Activated T-cell treated with anti-CD3 and anti-CD28 coated beads, Interleukin-2, amount 50 U/mL, for 72 hours (primary cell): ENCODE data around the gene RGS6. TPM values are rescaled to one million over a fixed set of nuclear protein-coding genes. Genes with fewer than 3 reads are reported as not detected.

Experiments
- ATAC-seq, 2 donors: fragments of 150-1000 bp; cut with Tn5 transposase; replicated peaks in 1 of 2; 2 replicates each; pipeline ENCODE4 v1.10.0; 2021; ENCODE audit warnings: moderate library complexity in 2 of 2, mild to moderate bottlenecking in 1 of 2
- DNase-seq, 2 donors: peaks; one replicate each; pipeline ENCODE4 v3.0.0; 2021 to 2022; ENCODE audit warnings: mixed read lengths in 1 of 2
- H3K27ac Mint-ChIP-seq: one replicate; pipeline ENCODE4 v1.8.0; 2022; ENCODE audit warnings: mild to moderate bottlenecking, moderate library complexity, mixed read lengths
- H3K27me3 Mint-ChIP-seq: one replicate; pipeline ENCODE4 v1.8.0; 2022; ENCODE audit warnings: low read depth, mixed read lengths
- H3K36me3 Mint-ChIP-seq, 2 donors: one replicate each; pipeline ENCODE4 v1.8.0; 2022; ENCODE audit warnings: mixed read lengths in 2 of 2, mild to moderate bottlenecking in 1 of 2; ENCODE audit not compliant: insufficient read depth in 2 of 2
- H3K4me1 Mint-ChIP-seq: one replicate; pipeline ENCODE4 v1.8.0; 2022; ENCODE audit warnings: low read depth, mixed read lengths
- H3K4me3 Mint-ChIP-seq, 2 donors: one replicate each; pipeline ENCODE4 v1.8.0; 2022; ENCODE audit warnings: mild to moderate bottlenecking in 2 of 2, mixed read lengths in 2 of 2, moderate library complexity in 2 of 2
- H3K9me3 Mint-ChIP-seq, 2 donors: one replicate each; pipeline ENCODE4 v1.8.0; 2022; ENCODE audit warnings: mixed read lengths in 2 of 2
- total RNA-seq, 2 donors: library from RNA; stranded (reverse); gene quantifications; one replicate each; pipeline ENCODE4 v1.2.3, GENCODE V29; 2022

RGS6 gene
- total RNA-seq, 2 donors from 2014 or later, result 2.2 to 2.5 TPM

DNA sequence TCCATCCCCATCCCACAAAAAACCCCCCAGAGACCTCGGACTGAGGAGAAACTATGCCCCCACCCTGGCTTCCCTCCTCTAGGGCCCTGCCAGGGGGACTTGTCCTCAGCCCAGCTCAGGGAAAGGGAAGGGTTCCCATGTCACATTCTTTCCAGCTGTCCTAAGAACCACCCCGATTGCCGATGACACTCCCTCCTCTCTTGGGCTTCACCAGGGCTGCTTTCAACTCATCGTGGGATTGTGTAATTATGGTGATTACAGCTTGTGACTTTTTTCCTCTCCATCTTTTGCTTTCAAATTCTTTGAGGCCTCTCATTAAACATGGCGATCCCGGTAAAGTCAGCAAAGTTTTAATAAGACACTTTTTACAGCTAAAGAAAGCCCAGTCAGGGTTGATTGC is 617.6 kb downstream of the RGS6 start:
- H3K27ac Mint-ChIP-seq, result no peak overlapping the region
- no peak for DNase-seq
- H3K4me3 Mint-ChIP-seq, result no peak overlapping the region
- no peaks in the 10 kb centered on the region for H3K36me3 Mint-ChIP-seq
- H3K9me3 Mint-ChIP-seq, result no peaks in the 10 kb centered on the region
- no peak for ATAC-seq
- no peaks in the 10 kb centered on the region for H3K4me1 Mint-ChIP-seq
- H3K27me3 Mint-ChIP-seq, result peaks cover 5% of the 10 kb centered on the region

DNA sequence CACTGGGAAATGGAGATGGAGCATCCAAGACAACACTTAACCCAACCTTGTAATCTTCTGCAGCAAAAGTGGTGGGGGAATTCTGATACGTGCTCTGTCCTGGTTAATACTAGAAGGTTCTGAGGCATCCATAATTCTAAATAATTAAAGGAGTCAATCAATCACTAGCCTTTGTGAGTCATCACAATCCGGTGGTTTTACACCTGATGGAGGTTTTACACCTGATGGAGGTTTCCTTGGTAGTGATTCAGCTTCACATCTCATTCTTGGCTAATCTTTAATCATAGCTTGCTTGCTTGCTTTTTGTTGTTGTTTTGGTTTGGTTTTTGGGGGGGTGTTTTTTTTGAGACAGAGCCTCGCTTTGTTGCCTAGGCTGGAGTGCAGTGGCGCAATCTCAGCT is 618.3 kb downstream of the RGS6 start:
- Mint-ChIP-seq H3K27me3 (peaks cover 4% of the 10 kb centered on the region), H3K4me3 (no peak overlapping the region), H3K4me1 (no peaks in the 10 kb centered on the region), H3K36me3 (no peaks in the 10 kb centered on the region), H3K27ac (no peak overlapping the region), H3K9me3 (no peaks in the 10 kb centered on the region)
- no peak for ATAC-seq
- DNase-seq, result no peak

DNA sequence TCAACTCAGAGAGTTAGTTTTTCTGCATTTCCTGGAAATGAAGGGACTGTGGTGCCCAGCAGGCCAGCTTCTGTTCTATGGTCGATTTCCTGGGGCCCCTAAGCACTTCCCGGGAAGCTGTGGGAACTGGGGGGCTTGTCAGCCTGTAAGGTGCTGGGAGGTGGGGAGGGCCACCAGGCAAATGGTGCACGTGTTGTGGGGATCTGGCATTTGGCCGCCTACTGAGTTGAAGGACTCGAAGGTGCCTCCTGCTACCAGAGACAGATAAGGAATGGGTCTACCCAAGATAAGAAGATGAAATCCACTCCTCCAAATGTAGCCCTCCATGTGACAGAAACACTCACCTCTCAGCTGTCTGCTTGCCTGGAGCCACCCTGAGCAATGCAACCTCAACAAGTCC is 620.0 kb downstream of the RGS6 start:
- H3K36me3 Mint-ChIP-seq, result no peaks in the 10 kb centered on the region

DNA sequence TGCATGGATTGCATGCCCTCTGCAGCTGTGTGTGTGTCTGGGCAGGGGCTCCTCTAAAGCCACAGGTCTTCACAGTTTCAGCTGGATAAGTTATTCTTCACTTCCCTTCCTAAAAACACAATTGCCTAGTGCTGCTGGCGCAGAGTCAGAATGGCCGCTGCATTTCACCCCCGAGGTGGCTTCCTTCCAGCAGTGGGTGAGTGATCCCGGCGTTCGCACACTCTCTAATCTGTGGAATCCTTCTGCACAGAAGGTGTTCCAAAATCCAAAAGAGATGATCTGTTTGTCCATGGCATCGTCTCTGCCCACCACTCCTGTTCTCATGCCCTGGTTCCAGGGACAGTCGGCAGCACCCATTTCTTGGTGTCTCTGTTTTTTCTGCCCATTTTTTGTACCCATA is 620.9 kb downstream of the RGS6 start:
- no peaks in the 10 kb centered on the region for H3K4me1 Mint-ChIP-seq
- H3K9me3 Mint-ChIP-seq, result no peaks in the 10 kb centered on the region
- no peaks in the 10 kb centered on the region for H3K36me3 Mint-ChIP-seq
- H3K4me3 Mint-ChIP-seq, result no peak overlapping the region
- H3K27me3 Mint-ChIP-seq, result peaks cover 4% of the 10 kb centered on the region
- DNase-seq (no peak), ATAC-seq (no peak)
- no peak overlapping the region for H3K27ac Mint-ChIP-seq

More for the DNA sequence above, 620.0 kb downstream of the RGS6 start:
- ATAC-seq (no peak), DNase-seq (no peak)
- no peaks in the 10 kb centered on the region for H3K4me1 Mint-ChIP-seq
- H3K27ac Mint-ChIP-seq, result no peak overlapping the region
- H3K27me3 Mint-ChIP-seq, result peaks cover 4% of the 10 kb centered on the region
- H3K9me3 Mint-ChIP-seq, result no peaks in the 10 kb centered on the region
- H3K4me3 Mint-ChIP-seq, result no peak overlapping the region

DNA sequence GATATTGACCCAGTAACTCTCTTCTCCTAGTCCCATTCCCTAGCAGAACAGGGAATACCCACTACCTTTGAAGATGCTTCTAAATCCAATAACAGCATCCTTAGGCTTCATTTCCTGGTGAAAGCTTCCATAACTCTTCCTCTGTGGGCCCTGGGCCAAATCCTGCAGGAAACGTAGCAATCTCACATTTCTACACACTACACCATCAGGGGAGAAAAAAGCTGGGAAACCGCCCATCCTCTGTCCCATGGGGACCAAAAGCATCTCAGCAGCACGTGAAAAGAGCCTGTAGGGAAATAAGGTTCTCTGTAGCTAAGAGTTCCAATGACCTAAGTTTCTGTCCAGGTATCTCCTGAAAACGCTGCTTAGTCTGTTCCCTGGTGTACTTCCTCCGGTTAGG is 621.4 kb downstream of the RGS6 start:
- Mint-ChIP-seq H3K27ac (no peak overlapping the region), H3K4me3 (no peak overlapping the region), H3K4me1 (no peaks in the 10 kb centered on the region), H3K36me3 (no peaks in the 10 kb centered on the region), H3K27me3 (peaks cover 4% of the 10 kb centered on the region), H3K9me3 (no peaks in the 10 kb centered on the region)
- DNase-seq, result no peak
- ATAC-seq, result no peak

DNA sequence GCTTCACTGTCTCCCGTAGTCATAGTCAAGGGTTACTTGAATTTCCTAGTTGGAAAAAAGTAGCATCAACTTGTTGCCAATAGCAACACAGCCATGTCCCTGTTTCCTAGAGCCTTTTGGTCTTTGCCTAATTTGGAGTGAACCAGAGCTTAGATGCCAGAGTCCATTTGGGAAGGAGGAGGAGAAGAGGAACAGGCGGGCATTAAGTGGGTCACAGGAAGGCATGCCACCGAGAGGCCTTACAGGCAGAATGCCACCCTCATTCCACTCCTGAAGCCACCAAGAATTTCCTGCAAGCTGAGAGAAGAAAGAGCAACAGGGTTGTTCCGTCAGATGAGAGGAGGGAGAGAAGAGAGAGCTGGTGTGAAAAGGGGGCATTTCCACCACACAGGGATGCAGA is 622.2 kb downstream of the RGS6 start:
- Mint-ChIP-seq H3K4me3 (no peak overlapping the region), H3K27me3 (peaks cover 11% of the 10 kb centered on the region), H3K4me1 (peaks cover 5% of the 10 kb centered on the region), H3K9me3 (no peaks in the 10 kb centered on the region), H3K27ac (no peak overlapping the region), H3K36me3 (no peaks in the 10 kb centered on the region)
- DNase-seq (no peak), ATAC-seq (no peak)

DNA sequence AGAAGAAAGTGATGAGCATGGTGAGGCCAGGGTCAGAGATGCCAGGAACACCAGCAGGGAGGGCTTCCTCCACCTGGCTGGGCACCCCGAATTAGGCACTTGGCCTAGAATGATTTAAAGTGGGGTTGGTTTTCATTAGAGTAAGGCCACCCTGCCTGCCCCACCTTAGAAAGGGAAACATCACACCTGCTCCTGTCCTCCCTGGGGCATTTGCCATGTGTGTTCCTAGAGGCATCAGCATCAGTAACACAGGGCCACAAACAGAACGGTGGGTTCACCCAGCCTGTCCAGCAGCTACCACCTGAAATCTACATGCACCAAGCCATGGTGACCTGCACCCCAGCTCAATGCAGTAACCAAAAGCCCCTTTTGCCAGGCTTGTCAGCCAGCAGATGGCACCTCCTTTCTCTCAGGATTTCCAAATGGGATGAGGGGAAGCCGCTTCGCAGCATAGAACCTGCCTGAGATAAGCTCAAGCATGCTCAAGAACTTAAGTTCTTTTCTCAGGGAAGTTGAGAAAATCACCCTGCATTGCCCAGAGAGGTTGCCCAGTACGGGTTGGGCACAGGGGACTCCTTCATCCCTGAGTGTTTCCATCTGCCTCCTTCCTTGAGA is 622.9 kb downstream of the RGS6 start:
- no peaks in the 10 kb centered on the region for H3K9me3 Mint-ChIP-seq
- no peak overlapping the region for H3K27ac Mint-ChIP-seq
- H3K36me3 Mint-ChIP-seq, result no peaks in the 10 kb centered on the region
- H3K4me3 Mint-ChIP-seq, result no peak overlapping the region
- no peak for ATAC-seq
- peaks cover 11% of the 10 kb centered on the region for H3K27me3 Mint-ChIP-seq
- no peak for DNase-seq
- H3K4me1 Mint-ChIP-seq, result peaks cover 5% of the 10 kb centered on the region

DNA sequence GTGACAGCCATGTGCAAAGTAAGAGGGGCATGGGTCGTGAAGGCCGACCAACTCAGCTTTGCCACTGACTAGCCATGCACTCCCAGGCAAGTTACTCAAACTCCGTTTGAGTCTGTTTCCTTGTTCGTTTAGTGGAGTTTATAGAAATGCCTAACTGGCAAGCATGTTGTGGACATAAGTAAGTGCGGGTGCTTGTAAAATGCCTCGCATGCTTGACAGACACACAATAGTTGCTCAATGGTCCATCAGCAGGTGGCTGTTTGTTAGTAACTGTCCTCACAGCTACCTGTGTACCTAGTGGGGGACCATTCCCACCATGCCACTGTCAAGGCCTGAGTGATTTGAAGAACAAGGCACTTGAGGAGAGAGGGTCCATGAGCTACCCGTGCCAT is 623.4 kb downstream of the RGS6 start:
- Mint-ChIP-seq H3K27me3 (peaks cover 11% of the 10 kb centered on the region), H3K4me1 (peaks cover 5% of the 10 kb centered on the region), H3K9me3 (no peaks in the 10 kb centered on the region), H3K27ac (no peak overlapping the region), H3K4me3 (no peak overlapping the region), H3K36me3 (no peaks in the 10 kb centered on the region)
- no peak for DNase-seq
- ATAC-seq, result no peak

DNA sequence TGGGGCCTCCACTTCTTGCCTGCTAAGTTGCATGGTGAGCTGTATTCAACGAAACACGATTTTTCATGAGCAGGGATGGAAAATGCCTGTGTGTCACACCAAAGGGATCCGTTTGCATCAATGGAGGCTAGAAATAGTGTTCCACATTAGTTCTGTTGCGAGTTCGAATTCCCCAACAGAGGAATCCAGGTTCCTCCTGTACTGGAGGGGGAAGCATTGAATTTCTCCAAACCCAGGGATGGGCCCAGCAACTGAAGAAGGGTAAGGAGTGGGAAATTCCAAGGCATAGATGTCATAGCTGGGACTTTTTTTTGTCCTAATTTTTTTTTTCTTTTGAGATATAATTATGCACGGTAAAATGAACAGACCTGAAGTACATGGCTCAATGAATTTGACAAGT is 625.4 kb downstream of the RGS6 start:
- ATAC-seq (no peak), DNase-seq (no peak)
- H3K27me3 Mint-ChIP-seq, result peaks cover 11% of the 10 kb centered on the region
- no peak overlapping the region for H3K4me3 Mint-ChIP-seq
- H3K4me1 Mint-ChIP-seq, result peaks cover 5% of the 10 kb centered on the region
- no peaks in the 10 kb centered on the region for H3K36me3 Mint-ChIP-seq
- H3K9me3 Mint-ChIP-seq, result no peaks in the 10 kb centered on the region
- no peak overlapping the region for H3K27ac Mint-ChIP-seq

DNA sequence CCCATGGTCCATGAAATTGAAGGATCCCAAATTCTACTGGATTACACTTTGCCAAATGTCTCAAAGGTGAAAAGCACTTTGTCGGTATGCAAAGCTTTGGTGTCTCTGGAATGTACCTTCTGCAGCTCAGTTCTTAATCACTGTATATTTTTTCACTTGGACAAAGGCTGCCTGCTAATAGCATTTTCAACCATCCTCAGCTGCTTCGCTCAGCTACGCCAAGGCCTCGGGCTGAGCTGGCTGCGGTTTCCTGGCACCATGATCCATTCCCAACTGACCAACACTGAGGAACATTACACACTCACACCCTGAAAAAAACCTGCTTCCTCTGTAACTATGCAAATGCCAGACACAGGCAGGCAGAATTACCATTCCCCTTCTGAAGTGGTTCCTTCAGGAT is 626.5 kb downstream of the RGS6 start:
- Mint-ChIP-seq H3K27ac (no peak overlapping the region), H3K9me3 (no peaks in the 10 kb centered on the region), H3K36me3 (no peaks in the 10 kb centered on the region), H3K4me1 (peaks cover 5% of the 10 kb centered on the region), H3K27me3 (peaks cover 11% of the 10 kb centered on the region), H3K4me3 (no peak overlapping the region)
- DNase-seq (no peak), ATAC-seq (no peak)

DNA sequence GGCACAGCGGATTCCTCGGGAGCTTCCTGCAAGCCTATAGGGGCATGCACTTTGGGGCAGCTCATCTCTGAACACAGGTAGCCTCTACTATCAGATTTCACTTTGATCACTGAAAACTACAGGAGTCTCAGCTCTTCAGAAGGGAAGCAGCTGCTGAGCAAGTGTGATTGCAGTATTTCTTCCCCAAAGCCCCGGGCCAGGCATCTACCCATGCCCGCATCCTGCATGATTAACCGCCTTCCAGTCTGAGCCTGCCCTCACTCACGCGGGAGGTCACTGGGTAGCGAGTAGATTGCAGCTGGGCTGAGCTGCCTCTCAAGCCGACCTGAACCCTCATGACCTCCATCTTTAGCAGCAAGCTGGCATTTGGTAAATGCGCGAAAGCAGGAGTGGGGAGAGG is 627.0 kb downstream of the RGS6 start:
- Mint-ChIP-seq H3K36me3 (no peaks in the 10 kb centered on the region), H3K27ac (no peak overlapping the region), H3K27me3 (peaks cover 11% of the 10 kb centered on the region), H3K4me1 (peaks cover 5% of the 10 kb centered on the region), H3K4me3 (no peak overlapping the region), H3K9me3 (no peaks in the 10 kb centered on the region)
- DNase-seq (no peak), ATAC-seq (no peak)

DNA sequence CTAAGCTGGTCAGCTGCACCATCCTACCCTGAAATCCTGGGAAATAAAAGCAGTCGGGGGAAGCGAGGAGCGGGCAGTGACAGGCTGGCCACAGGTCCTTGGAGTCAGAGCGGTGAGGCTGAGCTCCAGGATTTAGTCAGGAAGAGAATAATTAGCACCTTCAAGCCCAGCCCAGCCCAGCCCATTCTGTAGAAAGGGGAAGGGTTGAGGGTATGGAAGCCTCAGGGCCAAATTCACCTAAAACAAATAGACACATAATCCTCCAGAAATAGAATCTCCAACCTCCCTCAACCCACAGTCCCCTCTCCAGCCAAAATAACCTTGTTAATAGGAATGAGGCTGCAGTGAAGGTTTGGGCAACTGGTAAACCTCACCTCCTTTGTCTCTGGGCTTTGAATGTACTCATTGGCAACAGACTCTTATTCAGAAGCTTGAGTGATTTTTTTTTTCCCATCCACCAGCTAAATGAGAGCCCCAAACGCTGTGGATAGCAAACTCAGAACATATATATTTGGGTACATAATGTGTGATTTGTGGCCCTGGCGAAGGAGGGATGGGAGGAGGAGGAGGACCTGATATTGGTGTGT is 627.5 kb downstream of the RGS6 start:
- H3K36me3 Mint-ChIP-seq, result no peaks in the 10 kb centered on the region
- DNase-seq (no peak), ATAC-seq (no peak)
- peaks cover 5% of the 10 kb centered on the region for H3K4me1 Mint-ChIP-seq
- H3K27ac Mint-ChIP-seq, result no peak overlapping the region
- H3K27me3 Mint-ChIP-seq, result peaks cover 11% of the 10 kb centered on the region
- H3K4me3 Mint-ChIP-seq, result no peak overlapping the region
- H3K9me3 Mint-ChIP-seq, result no peaks in the 10 kb centered on the region

DNA sequence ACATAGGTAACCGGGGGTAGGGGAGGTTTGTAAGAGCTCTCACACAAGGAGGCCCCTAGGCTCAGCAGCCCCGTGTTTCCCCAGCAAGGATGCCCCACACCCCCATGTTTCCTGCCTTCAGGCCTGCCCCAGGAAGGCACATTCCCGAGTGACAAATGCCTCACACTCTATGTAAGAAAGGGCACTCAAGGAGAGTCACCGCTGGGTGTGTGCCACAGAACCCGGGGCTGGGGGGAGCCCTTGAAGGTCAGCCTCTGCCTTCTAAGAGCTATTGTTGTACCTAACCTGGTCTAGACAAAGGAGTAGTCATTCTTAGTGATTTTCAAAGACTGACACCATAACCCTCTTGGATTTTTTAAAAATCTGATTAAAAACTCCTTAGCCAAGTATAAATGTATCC is 628.1 kb downstream of the RGS6 start:
- peaks cover 5% of the 10 kb centered on the region for H3K4me1 Mint-ChIP-seq
- peaks cover 11% of the 10 kb centered on the region for H3K27me3 Mint-ChIP-seq
- no peaks in the 10 kb centered on the region for H3K36me3 Mint-ChIP-seq
- H3K27ac Mint-ChIP-seq, result no peak overlapping the region
- no peak overlapping the region for H3K4me3 Mint-ChIP-seq
- no peaks in the 10 kb centered on the region for H3K9me3 Mint-ChIP-seq
- DNase-seq, result no peak
- ATAC-seq, result no peak

DNA sequence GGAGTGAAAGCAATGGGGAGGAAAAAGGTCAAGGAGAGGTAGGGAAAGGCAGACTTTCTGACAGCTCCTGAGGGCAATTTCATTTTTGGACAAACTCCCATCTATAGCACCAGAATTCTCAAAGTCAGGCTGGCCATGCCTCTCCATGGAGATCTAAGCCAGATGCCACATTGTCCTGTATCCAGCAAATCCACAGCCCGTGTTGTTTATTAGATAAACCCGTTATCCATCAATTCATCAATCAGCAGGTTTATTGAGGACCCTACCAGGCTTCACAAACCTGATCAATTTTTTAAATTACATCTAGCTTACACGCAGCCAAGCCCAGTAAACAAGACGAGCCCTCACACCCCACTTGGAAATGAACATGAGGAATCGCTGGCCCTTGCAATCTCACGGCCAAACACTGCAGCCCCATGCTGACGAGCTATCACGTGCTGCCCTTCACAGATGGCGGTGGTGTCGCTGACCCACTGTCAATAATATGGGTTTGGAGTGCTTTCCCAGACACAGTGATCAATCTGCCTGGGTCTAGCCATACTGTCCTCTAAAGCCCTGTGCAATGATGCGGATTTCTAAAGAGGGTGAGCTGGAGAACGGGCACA is 628.8 kb downstream of the RGS6 start:
- Mint-ChIP-seq H3K36me3 (no peaks in the 10 kb centered on the region), H3K27me3 (peaks cover 6% of the 10 kb centered on the region), H3K27ac (no peak overlapping the region), H3K4me3 (no peak overlapping the region), H3K9me3 (no peaks in the 10 kb centered on the region), H3K4me1 (peaks cover 5% of the 10 kb centered on the region)
- DNase-seq, result no peak
- no peak for ATAC-seq
